ENCODE data around the gene TULP1.

The TULP1 gene

DNA sequence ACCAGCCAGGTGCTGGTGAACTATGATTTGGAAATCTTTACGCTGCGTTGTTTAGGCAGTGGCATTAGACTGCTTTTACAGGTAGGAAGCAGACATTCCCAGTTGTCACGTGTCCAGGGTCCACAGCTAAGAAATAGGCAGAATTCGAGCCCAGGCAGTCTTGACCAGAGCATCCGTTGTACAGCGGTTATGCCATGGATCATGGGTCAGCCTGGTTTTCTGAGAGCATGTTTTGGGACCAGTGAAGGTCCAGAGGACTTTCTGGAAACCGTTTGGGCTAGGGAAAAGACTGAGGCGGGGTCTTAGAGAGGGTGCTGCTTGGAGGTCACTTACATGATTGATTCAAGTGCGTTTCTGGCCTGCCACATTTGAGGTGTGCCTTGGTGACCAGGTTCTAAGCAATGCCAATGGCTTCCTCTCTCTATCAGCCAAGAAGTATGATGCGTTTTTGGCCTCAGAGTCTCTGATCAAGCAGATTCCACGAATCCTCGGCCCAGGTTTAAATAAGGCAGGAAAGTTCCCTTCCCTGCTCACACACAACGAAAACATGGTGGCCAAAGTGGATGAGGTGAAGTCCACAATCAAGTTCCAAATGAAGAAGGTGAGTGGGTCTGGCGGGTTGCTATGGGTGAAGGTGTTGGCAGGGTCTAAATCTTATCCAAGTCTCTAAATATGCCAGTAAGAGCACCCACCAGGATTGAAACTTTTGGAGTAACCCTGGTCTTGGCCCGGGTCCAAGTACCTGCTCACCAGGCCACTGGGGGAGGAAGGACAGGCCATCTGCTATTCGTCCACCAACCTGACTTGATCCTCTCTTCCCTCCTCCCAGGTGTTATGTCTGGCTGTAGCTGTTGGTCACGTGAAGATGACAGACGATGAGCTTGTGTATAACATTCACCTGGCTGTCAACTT is 42.7 kb downstream of the TULP1 start:
- Histone ChIP-seq H3K9me3 (ENCODE audit: insufficient read depth, low read depth, low read length) (no peaks in the 10 kb centered on the region), H3K9me2 (replicated peaks; ENCODE audit: low read depth, low read length) (no peaks in the 10 kb centered on the region), H3K4me2 (ENCODE audit: low read depth, low read length, poor library complexity, severe bottlenecking) (peak overlapping the region; percentile 89), H3K79me2 (ENCODE audit: insufficient read depth, low read length) (peaks cover 52% of the 10 kb centered on the region), H3K36me3 (ENCODE audit: insufficient read depth, low read length) (peaks cover 45% of the 10 kb centered on the region), H3K9ac (ENCODE audit: low read depth, low read length, poor library complexity, severe bottlenecking) (peak overlapping the region; percentile 100), H4K20me1 (ENCODE audit: insufficient read depth, low read length, poor library complexity, severe bottlenecking) (peaks cover 57% of the 10 kb centered on the region), H2AFZ (ENCODE audit: low read length) (no peak overlapping the region), H3F3A (ENCODE audit: low read depth) (0 out of 2 replicates have a peak, but pooled peaks cover 3% of the 10 kb centered on the region), H3K4me1 (ENCODE audit: insufficient read depth, low read length, poor library complexity, severe bottlenecking) (peaks cover 29% of the 10 kb centered on the region), H3K27me3 (ENCODE audit: insufficient read depth, low read length, poor library complexity, severe bottlenecking) (peaks cover 13% of the 10 kb centered on the region), H3K4me3 (ENCODE audit: low read length, poor library complexity, severe bottlenecking) (peak overlapping the region; percentile 99)
- TF ChIP-seq CTCF (conservative IDR thresholded peaks at IDR 0.05; ENCODE audit: low read length): no peak
- no peak for TF ChIP-seq EZH2phosphoT487 (IDR thresholded peaks at IDR 0.05; ENCODE audit: borderline replicate concordance)

GRCh38 chr6:35468980-35469750 is 43.5 kb downstream of the TULP1 start:
- H3K9me2 ChIP-seq (replicated peaks; ENCODE audit: low read depth, low read length): no peaks in the 10 kb centered on the region
- H3K4me2 ChIP-seq (ENCODE audit: low read depth, low read length, poor library complexity, severe bottlenecking): peak overlapping the region; percentile 89
- H3K4me3 ChIP-seq (ENCODE audit: low read length, poor library complexity, severe bottlenecking): peak overlapping the region; percentile 99
- peaks cover 29% of the 10 kb centered on the region for H3K4me1 ChIP-seq (ENCODE audit: insufficient read depth, low read length, poor library complexity, severe bottlenecking)
- H3K9me3 ChIP-seq (ENCODE audit: insufficient read depth, low read depth, low read length): no peaks in the 10 kb centered on the region
- peaks cover 52% of the 10 kb centered on the region for H3K79me2 ChIP-seq (ENCODE audit: insufficient read depth, low read length)
- TF ChIP-seq CTCF (conservative IDR thresholded peaks at IDR 0.05; ENCODE audit: low read length): no peak
- no peak for TF ChIP-seq EZH2phosphoT487 (IDR thresholded peaks at IDR 0.05; ENCODE audit: borderline replicate concordance)
- H3F3A ChIP-seq (ENCODE audit: low read depth): 0 out of 2 replicates have a peak, but pooled peaks cover 3% of the 10 kb centered on the region
- H2AFZ ChIP-seq (ENCODE audit: low read length): no peak overlapping the region
- peaks cover 13% of the 10 kb centered on the region for H3K27me3 ChIP-seq (ENCODE audit: insufficient read depth, low read length, poor library complexity, severe bottlenecking)
- peak overlapping the region; percentile 100 for H3K9ac ChIP-seq (ENCODE audit: low read depth, low read length, poor library complexity, severe bottlenecking)
- peaks cover 57% of the 10 kb centered on the region for H4K20me1 ChIP-seq (ENCODE audit: insufficient read depth, low read length, poor library complexity, severe bottlenecking)
- H3K36me3 ChIP-seq (ENCODE audit: insufficient read depth, low read length): peaks cover 45% of the 10 kb centered on the region

DNA sequence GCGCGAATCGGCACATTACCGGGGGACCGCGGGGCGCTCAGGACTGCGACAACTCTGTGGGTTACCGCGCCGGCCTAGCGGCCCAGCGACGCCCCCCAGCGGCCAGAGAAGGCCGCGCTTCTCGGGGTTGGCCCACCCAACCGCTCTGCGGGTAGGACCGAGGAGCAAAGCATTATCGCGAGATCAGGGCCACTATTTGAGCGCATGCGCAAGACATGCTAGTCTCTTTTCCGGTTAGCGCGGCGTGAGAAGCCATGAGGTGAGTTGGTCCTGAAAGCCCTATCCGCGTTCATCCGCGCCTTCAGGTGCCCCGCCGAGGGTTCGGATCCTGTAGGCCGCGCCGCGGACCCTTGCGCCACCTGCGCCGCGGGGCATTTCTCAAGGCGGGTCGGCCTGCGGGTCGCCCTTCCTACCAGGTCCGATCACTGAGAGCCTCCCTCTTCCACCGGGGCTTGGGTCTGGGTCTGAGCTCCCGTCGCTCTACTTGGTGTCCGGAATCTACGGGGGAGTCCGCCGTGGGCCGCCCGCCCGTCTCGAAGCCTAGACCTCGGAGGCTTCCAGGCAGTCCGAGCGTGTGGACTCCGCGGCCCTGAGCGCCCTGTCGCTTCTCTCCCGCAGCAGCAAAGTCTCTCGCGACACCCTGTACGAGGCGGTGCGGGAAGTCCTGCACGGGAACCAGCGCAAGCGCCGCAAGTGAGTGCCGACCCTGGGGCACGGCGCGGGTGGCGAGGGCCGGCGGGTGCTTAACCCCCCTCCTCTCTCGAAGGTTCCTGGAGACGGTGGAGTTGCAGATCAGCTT is 44.3 kb downstream of the TULP1 start, which contains the start of gene RPL10A:
TSS of gene RPL10A (plus strand) at position 221 of the 799 bp plus-strand sequence. CDS start at position 255, 34 bp downstream.
- peak within 1 kb of the TSS; percentile 99 for H3K4me3 ChIP-seq (ENCODE audit: low read length, poor library complexity, severe bottlenecking)
- H3K27me3 ChIP-seq (ENCODE audit: insufficient read depth, low read length, poor library complexity, severe bottlenecking): peaks cover 13% of the 10 kb centered on the region
- H3K9me2 ChIP-seq (replicated peaks; ENCODE audit: low read depth, low read length): no peaks in the 10 kb centered on the region
- no peaks in the 10 kb centered on the region for H3K9me3 ChIP-seq (ENCODE audit: insufficient read depth, low read depth, low read length)
- peaks cover 52% of the 10 kb centered on the region for H3K79me2 ChIP-seq (ENCODE audit: insufficient read depth, low read length)
- peaks cover 50% of the 10 kb centered on the region for H4K20me1 ChIP-seq (ENCODE audit: insufficient read depth, low read length, poor library complexity, severe bottlenecking)
- peaks cover 45% of the 10 kb centered on the region for H3K36me3 ChIP-seq (ENCODE audit: insufficient read depth, low read length)
- H2AFZ ChIP-seq (ENCODE audit: low read length): peak within 1 kb of the TSS; percentile 83
- TF ChIP-seq EZH2phosphoT487 (IDR thresholded peaks at IDR 0.05; ENCODE audit: borderline replicate concordance): no peak
- peak; percentile 93 for TF ChIP-seq CTCF (conservative IDR thresholded peaks at IDR 0.05; ENCODE audit: low read length)
- H3K4me1 ChIP-seq (ENCODE audit: insufficient read depth, low read length, poor library complexity, severe bottlenecking): peaks cover 29% of the 10 kb centered on the region
- peak within 1 kb of the TSS; percentile 100 for H3K9ac ChIP-seq (ENCODE audit: low read depth, low read length, poor library complexity, severe bottlenecking)
- H3F3A ChIP-seq (ENCODE audit: low read depth): 0 out of 2 replicates have a peak, but pooled peaks cover 3% of the 10 kb centered on the region
- peak within 1 kb of the TSS; percentile 89 for H3K4me2 ChIP-seq (ENCODE audit: low read depth, low read length, poor library complexity, severe bottlenecking)

Measured in Loucy (cell line).